GM12892 (cell line): ENCODE measurements around the gene GUCA1A.

Experiments
- DNase-seq: peaks from one replicate; pipeline ENCODE4 v3.0.0; 2011; ENCODE audit not compliant: insufficient read length
- FAIRE-seq: peaks from 2 replicates; lab custom pipeline; 2011; peaks lifted over from hg19 to GRCh38; lab: Jason Lieb, UNC
- POLR2A ChIP-seq: IDR thresholded peaks from 2 replicates; pipeline ENCODE4 v1.6.1; 2011; ENCODE audit warnings: low read depth, low read length, control low read depth
- POLR2AphosphoS5 ChIP-seq: IDR thresholded peaks from 2 replicates; pipeline ENCODE4 v1.6.1; 2011; ENCODE audit warnings: low read depth, low read length, control low read depth
- TAF1 ChIP-seq: IDR thresholded peaks from 2 replicates; pipeline ENCODE4 v1.6.1; 2011; ENCODE audit warnings: low read depth, mild to moderate bottlenecking, control low read depth, low read length, borderline replicate concordance

Gene GUCA1A

DNA sequence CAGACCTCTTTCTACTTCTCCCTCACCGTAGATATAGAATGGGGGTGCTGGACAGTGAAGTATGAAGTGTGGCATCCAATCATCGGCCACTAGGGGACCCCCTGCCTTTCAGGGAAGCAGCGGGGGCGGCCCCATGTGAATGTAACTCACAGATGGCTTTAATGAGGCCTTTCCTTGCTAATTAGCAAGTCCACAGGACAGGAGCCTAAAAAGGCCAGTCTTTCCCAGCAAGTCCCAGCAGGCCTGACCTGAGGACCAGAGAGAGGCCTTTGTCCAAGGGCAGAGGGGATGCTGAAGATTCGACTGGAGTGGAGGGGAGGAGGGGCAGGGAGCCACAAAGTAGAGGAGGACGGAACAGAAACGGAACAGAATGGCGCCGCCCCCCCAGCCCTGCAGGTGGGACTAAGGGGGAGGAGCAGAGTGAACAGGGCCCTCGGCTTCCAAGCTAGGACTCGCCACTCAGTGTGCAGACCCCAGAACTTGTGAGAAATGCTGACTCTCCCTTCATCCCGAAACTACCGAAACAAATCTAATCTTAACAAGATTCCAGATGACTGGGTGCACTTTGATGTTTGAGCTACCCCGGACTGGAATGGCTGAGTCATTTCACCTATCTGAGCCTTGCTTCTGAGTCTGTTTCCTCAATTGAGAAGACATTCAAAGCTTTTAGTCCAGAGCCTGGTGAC lies 36.5 kb upstream of the GUCA1A start:
- peak; percentile 9 for FAIRE-seq
- peak; percentile 59 for DNase-seq
- TF ChIP-seq POLR2A (no peak), TAF1 (no peak), POLR2AphosphoS5 (no peak)

DNA sequence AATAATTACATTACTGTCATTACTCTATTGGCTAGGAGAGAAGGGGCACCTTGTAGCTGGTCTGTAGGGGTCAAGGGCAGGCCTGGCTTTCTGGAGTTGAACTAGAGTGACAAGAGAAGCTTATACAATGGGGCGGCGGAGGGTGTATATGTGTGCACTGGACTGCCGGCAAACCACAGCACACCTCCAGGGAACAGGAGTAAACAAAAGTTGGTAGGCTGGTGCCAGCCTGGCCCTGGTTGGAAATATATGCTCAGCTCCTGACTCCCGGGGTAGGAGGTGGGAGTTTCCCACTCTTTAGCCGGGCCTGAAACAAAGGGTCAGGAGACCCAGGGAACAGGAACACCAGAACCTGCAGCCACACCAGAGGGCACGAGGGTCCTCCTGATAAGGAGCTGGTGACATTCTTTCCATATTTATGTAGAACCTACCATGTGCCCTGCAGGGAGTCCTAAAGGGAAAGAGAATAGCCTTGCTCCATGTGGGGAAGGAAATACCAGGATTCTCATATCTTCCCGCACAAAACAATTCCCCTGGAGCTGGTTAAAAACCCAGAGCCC lies 35.9 kb upstream of the GUCA1A start:
- no peak for FAIRE-seq
- no peak for DNase-seq
- TF ChIP-seq TAF1 (no peak), POLR2AphosphoS5 (no peak), POLR2A (no peak)

DNA sequence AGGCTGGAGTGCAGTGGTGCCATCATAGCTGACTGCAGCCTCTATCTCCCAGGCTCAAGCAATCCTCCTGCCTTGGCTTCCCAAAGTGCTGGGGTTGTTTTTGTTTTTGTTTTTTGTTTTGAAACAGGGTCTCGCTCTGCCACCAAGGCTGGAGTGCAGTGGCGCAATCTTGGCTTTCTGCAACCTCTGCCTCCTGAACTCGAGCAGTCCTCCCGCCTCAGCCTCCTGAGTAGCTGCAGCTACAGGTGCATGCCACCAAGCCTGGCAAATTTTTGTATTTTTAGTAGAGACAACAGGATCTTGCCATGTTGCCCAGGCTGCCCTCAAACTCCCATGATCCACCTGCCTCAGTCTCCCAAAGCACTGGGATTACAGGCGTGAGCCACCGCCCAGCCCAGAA lies 35.0 kb upstream of the GUCA1A start:
- no peak for FAIRE-seq
- TF ChIP-seq POLR2AphosphoS5: no peak
- no peak for TF ChIP-seq TAF1
- TF ChIP-seq POLR2A: no peak
- no peak for DNase-seq

DNA sequence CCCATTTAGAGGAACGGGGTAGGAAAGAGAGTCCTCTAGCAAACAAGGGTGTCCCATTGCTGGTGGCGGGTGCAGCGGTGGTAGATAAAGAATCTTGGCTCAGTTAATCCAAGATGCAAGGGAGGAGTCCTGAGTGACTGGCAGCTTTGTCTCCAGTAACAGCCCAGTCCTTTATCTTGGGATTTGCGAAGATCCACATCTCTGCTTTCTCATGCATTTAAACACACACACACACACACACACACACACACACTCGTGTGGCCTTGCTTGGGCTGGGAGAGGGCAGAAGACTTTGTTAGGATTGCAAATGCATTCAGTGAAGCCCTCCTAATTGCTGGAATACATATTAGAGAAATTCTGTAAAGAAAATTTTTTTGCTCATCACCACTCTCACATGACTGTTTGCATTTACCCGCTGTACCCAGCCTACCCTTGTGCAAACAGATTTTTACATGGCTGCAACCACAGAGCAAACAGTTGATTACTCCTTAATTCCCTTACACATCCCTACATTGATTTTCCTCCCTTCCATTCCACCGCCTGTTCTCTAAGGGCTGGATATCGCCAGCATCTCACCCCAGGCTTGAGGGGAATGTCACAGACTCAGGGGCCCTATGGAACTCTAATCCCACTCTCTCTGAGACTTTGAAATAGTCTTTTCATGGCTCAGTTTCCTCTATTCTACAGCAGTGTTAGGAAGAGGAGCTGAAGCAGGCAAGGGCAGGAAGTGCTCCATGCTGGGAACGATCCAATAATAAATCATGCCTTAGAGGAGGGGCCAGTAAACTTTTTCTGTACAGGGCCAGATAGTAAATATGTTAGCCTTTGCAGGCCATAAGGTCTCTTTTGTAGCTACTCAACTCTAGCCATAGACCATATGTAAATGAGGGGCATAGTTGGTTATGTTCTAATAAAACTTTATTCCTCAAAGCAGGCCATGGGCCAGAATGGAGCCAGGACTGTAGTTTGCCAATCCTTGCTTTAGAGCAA lies 34.2 kb upstream of the GUCA1A start:
- no peak for FAIRE-seq
- TF ChIP-seq TAF1 (no peak), POLR2AphosphoS5 (no peak), POLR2A (no peak)
- no peak for DNase-seq

DNA sequence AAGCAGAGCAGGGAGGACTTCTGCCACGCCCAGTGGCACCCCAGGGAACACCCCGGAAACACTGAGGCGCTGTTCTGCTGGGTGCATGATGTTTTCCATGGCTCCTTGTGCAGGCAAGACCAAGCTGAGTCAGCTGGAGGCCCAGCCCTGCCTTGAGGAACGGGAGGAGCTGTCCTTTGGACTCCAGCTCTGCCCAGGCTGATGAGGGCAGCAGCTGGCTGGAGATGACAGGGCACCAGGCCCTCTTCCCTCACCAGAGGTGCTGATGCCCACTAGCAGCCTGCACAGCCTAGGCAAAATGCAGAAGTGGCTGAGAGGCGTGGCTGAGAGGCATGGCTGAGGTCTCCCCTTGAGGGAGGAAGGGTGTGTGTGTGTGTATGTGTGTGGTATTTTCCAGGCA lies 33.1 kb upstream of the GUCA1A start:
- no peak for TF ChIP-seq TAF1
- TF ChIP-seq POLR2AphosphoS5: no peak
- TF ChIP-seq POLR2A: no peak
- DNase-seq: no peak
- FAIRE-seq: no peak

DNA sequence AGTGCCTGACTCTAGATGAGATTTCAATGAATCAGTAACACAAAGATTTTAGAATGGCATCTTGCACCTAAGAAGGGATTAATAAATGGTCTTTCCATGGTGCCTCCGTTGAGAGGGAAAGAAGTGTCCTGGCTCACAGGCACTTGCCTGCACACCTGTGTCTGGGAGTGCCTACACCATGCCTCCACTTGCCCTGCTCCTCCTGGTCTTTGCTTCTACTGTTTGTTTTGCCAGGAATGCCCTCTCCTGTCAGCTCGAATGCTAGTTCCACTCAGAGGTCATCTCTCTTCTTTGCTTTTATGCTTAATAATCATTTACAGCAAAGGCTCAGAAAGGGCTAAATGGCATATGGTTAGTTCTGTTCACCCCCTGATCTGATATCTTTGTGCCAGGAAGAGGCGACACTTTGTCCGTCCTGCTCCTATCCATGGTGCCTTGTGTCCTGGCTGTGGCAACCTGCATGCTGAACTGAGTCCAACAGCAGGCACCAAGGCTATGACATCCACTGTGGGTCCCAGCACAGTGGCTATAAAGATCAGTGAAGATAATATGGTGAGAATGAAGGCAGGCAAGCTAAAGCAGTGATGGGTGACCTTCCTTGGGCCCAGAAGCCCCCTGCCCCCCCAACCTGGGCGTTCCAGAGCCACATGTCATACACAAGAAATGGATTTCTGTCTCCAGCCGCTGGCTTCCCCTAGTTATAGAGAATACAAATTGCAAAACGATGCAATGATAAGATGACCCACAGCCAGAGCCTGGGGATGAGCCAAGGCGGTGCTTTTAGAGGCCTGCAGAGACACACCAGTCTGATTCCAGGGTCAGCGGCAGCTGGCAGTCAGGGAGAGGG lies 32.2 kb upstream of the GUCA1A start:
- TF ChIP-seq POLR2AphosphoS5 (no peak), TAF1 (no peak)
- DNase-seq (no peak), FAIRE-seq (no peak)

DNA sequence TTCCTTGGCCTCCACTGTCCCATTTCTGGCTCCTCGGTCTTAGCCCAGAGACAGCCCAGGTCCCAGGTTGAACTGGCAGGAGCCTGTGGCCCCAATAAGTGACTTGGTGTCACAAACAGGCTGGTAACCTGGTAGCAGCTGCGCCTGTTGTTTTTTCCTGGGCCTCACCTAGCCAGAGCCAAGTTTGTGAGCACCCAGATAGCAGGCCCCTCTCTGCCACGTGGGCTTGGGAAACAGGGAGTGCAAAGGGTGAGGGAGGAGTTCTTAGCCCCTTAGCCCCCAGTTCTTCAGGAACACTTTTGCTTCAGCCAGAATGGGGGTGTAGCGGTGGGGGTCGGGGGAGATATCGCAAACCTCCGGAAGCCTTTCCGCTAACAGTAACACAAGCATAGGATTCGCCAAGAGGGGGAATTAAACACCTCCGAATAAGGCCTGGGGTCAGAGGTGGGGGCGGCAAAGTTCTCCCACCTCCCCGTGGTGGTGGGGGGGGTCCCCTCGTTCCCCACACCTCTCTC lies 31.5 kb upstream of the GUCA1A start:
- FAIRE-seq (no peak), DNase-seq (no peak)
- TF ChIP-seq TAF1 (no peak), POLR2AphosphoS5 (no peak), POLR2A (no peak)

DNA sequence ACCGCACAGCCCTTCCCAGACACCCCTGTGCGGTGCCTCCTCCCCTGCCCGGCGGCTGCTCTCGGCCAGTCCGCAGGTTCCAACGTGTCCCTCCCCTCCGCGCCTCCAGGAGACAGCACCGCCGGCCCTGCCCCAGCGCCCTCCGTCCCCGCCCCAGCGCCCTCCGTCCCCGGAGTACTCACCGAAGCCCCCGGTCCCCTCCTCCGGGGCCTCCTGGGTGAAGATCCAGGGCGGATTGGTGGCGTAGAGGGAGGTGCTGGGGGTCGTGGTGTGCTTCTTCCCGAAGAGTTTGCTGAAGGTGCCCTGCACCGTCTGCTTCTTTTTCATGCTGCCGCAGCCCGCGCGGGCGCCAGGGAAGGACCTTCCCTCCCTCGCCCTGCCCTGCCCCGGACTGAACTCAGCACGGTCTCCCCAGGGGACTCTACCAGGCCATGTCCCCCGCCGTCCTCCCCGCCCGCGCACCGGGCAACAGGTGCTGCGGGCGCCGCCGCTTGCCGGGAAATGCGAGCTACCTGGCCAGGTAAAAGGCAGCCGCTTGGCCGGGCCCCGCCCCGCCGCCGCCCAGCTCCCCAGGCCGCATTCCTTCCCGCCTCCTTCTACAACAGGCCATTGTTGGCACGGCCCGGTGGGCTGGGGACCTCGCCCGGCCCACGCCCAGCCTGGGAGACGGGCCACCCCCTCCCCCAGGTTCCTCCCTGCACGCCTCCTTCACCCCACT lies 30.9 kb upstream of the GUCA1A start, which contains the start of gene C6orf132:
Gene C6orf132, minus strand, starts transcription at position 503 of the 718 bp plus-strand sequence. Its CDS starts 176 bp downstream, at position 327.
- no peak for FAIRE-seq
- TF ChIP-seq POLR2A: no peak
- TF ChIP-seq TAF1: no peak
- TF ChIP-seq POLR2AphosphoS5: no peak
- DNase-seq: no peak

DNA sequence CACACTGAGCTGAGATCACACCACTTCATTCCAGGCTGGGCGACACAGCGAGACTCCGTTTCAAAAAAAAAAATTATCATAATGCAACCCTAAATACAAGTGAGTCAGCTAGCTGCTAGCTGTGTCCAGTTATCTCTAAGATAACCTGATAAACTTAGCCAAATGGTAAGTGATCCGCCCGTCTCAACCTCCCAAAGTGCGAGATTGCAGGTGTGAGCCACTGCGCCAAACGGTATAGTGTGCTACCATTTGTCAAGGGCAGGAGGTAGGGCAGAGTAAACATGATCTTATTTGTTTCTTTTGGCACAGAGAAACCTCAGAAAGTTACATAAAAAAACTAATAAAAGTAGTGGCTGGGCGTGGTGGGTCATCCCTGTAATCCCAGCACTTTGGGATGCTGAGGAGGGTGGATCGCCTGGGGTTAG lies 26.0 kb upstream of the GUCA1A start:
- TF ChIP-seq TAF1 (no peak), POLR2A (no peak), POLR2AphosphoS5 (no peak)
- no peak for FAIRE-seq
- no peak for DNase-seq

DNA sequence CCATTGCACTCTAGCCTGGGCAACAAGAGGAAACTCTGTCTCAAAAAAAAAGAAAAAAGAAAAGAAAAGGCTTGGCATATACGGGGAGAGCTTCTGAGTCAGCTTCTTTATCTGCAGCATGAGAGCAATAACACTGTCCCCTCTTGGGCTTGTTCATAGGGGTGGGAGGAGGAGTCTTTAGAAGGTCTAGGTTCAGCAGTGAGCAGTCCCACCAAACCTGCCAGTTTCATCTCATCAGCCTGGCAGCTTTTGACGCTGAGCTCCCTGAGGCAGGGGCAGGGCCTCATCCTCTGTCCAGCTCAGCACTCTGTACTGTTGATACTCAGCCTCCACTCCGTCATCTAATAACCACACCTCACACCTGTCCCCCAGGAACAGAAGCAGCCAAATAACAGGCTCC lies 25.1 kb upstream of the GUCA1A start:
- DNase-seq (no peak), FAIRE-seq (no peak)
- TF ChIP-seq POLR2AphosphoS5 (no peak), TAF1 (no peak), POLR2A (no peak)
